HCT116 (cell line): ENCODE data around the gene HNRNPK. TPM values are rescaled to one million over a fixed set of nuclear protein-coding genes. Genes with fewer than 3 reads are reported as not detected.
"Not testable (repeated sequence)": the region's sequence is repeated elsewhere in the genome, so short reads cannot be mapped to it uniquely, and the experiment has no call there.

ENCODE experiments used
- ATAC-seq: fragments of 200-7000 bp; cut with Tn5 transposase; 2 replicates; pipeline ENCODE4 v1.9.1; 2020; ENCODE audit warnings: mild to moderate bottlenecking, moderate library complexity
- BruUV-seq: library from RNA; stranded (reverse); fragments of 400-500 nt; replicated peaks from 2 replicates; lab custom pipeline; 2021; lab: Mats Ljungman, UMichigan
- CTCF ChIA-PET: fragments of 300-600 bp; sonication (Branson Sonifier 250); formaldehyde crosslinking; loops from one replicate; lab custom pipeline; 2021; ENCODE audit warnings: antibody characterized with exemption; lab: Charles Lee
- POLR2A ChIA-PET: fragments of 300-600, 350-600 bp; sonication (Branson Sonifier 250); formaldehyde crosslinking; loops from one replicate; lab custom pipeline; 2021; ENCODE audit warnings: antibody characterized with exemption; lab: Charles Lee
- RAD21 ChIA-PET, 2 experiments: fragments of 300-600 bp; sonication (Branson Sonifier 250); formaldehyde crosslinking; loops; one replicate each; lab custom pipeline; 2023; ENCODE audit warnings: low total read pairs in 2 of 2; ENCODE audit not compliant: uncharacterized antibody in 2 of 2, unreplicated experiment in 2 of 2, low non-redundant PET in 1 of 2; lab: Charles Lee
- DNase-seq: peaks from one replicate; pipeline ENCODE4 v3.0.0-alpha.2; 2010; ENCODE audit warnings: low read depth, low spot score
- H2AFZ ChIP-seq: fragments of 200-600 bp; shearing (Covaris generic), sonication (generic); 2 replicates; pipeline ENCODE4 v1.6.1; 2017; ENCODE audit warnings: low read depth, mixed run types, mixed read lengths, antibody characterized with exemption, low read length; ENCODE audit not compliant: poor library complexity, severe bottlenecking
- H3K27ac ChIP-seq: 2 replicates; pipeline ENCODE4 v1.5.1; 2012; ENCODE audit warnings: low read depth, low read length
- H3K27me3 ChIP-seq: fragments of 200-600 bp; sonication (generic); 2 replicates; pipeline ENCODE4 v1.6.1; 2016; ENCODE audit warnings: mixed run types, low read length, mixed read lengths; ENCODE audit not compliant: insufficient read depth
- H3K36me3 ChIP-seq, 2 experiments: fragments of 200-500 bp in 1 of 2; fragments of 200-600 bp in 1 of 2; sonication (Bioruptor generic) in 1 of 2; sonication (generic) in 1 of 2; 2 replicates each; pipeline versions ENCODE4 v1.5.1 to v1.6.1; 2014 to 2016; ENCODE audit warnings: low read length in 2 of 2, inconsistent platforms in 1 of 2, mixed read lengths in 1 of 2, mixed run types in 1 of 2; ENCODE audit not compliant: insufficient read depth in 2 of 2, control insufficient read depth in 1 of 2
- H3K4me1 ChIP-seq, 2 experiments: fragments of 200-600 bp in 1 of 2; sonication (generic) in 1 of 2; 2 replicates each; pipeline versions ENCODE4 v1.5.1 to v1.6.1; 2012 to 2017; ENCODE audit warnings: low read length in 2 of 2, inconsistent platforms in 1 of 2, mild to moderate bottlenecking in 1 of 2, mixed read lengths in 1 of 2, mixed run types in 1 of 2, moderate library complexity in 1 of 2; ENCODE audit not compliant: insufficient read depth in 2 of 2, control insufficient read depth in 1 of 2
- H3K4me2 ChIP-seq: fragments of 200-600 bp; sonication (generic); 2 replicates; pipeline ENCODE4 v1.6.1; 2017; ENCODE audit warnings: mixed run types, low read length, mixed read lengths
- H3K4me3 ChIP-seq, 2 experiments: fragments of 200-600 bp in 1 of 2; sonication (generic) in 1 of 2; replicated peaks in 1 of 2; 2 replicates each; pipeline ENCODE4 v1.5.1; 2011 to 2016; ENCODE audit warnings: low read length in 2 of 2, control low read depth in 1 of 2, low read depth in 1 of 2, mild to moderate bottlenecking in 1 of 2, mixed read lengths in 1 of 2, mixed run types in 1 of 2
- H3K79me2 ChIP-seq: fragments of 200-600 bp; sonication (generic); 2 replicates; pipeline ENCODE4 v1.6.1; 2017; ENCODE audit warnings: mild to moderate bottlenecking, mixed run types, low read length, moderate library complexity, mixed read lengths; ENCODE audit not compliant: insufficient read depth
- H3K9ac ChIP-seq: fragments of 200-600 bp; sonication (generic); 2 replicates; pipeline ENCODE4 v1.6.1; 2016; ENCODE audit warnings: low read length, mixed read lengths
- H3K9me2 ChIP-seq: fragments of 200-600 bp; sonication (generic), shearing (Covaris generic); 2 replicates; pipeline ENCODE4 v1.6.1; 2017; ENCODE audit warnings: mixed run types, mild to moderate bottlenecking, moderate library complexity; ENCODE audit not compliant: insufficient read depth
- H3K9me3 ChIP-seq, 2 experiments: fragments of 200-500 bp in 1 of 2; fragments of 200-600 bp in 1 of 2; sonication (Bioruptor generic) in 1 of 2; sonication (generic) in 1 of 2; 2 replicates each; pipeline ENCODE4 v1.6.1; 2014 to 2017; ENCODE audit warnings: low read length in 2 of 2, mixed read lengths in 2 of 2, inconsistent platforms in 1 of 2, low read depth in 1 of 2, mild to moderate bottlenecking in 1 of 2, mixed run types in 1 of 2, moderate library complexity in 1 of 2; ENCODE audit not compliant: control insufficient read depth in 1 of 2, insufficient read depth in 1 of 2
- H4K20me1 ChIP-seq: fragments of 200-600 bp; sonication (generic), shearing (Covaris generic); 2 replicates; pipeline ENCODE4 v1.6.1; 2017; ENCODE audit warnings: mixed run types, mild to moderate bottlenecking, moderate library complexity; ENCODE audit not compliant: insufficient read depth
- CEBPB ChIP-seq: IDR thresholded peaks from 2 replicates; pipeline ENCODE4 v1.6.1; 2012; ENCODE audit warnings: low read depth
- ELF1 ChIP-seq: IDR thresholded peaks from 2 replicates; pipeline ENCODE4 v1.6.1; 2012; ENCODE audit warnings: low read depth, borderline replicate concordance
- EZH2phosphoT487 ChIP-seq: fragments of 200-600 bp; IDR thresholded peaks from 2 replicates; pipeline ENCODE4 v1.6.1; 2018; ENCODE audit warnings: antibody characterized with exemption, borderline replicate concordance
- POLR2A ChIP-seq: IDR thresholded peaks from 2 replicates; pipeline ENCODE4 v1.7.0; 2011; ENCODE audit warnings: borderline replicate concordance; ENCODE audit not compliant: insufficient read depth, insufficient read length; ENCODE audit errors: extremely low read depth
- SIN3A ChIP-seq: IDR thresholded peaks from 2 replicates; pipeline ENCODE4 v1.6.1; 2012; ENCODE audit warnings: low read depth
- TCF7L2 ChIP-seq: IDR thresholded peaks from 2 replicates; pipeline ENCODE4 v1.7.0; 2011; ENCODE audit warnings: borderline replicate concordance, inconsistent platforms; ENCODE audit not compliant: insufficient read depth, insufficient read length; ENCODE audit errors: extremely low read depth
- YY1 ChIP-seq: IDR thresholded peaks from 2 replicates; pipeline ENCODE4 v1.6.1; 2011; ENCODE audit warnings: low read length, low read depth, moderate library complexity, mild to moderate bottlenecking; ENCODE audit not compliant: insufficient replicate concordance; ENCODE audit errors: extremely low read depth
- intact Hi-C: fragments of 100-400 bp; cut with micrococcal nuclease; formaldehyde crosslinking; loops from 2 replicates; pipeline ENCODE4 v1.10.0; 2022
- total RNA-seq: library from RNA; stranded (reverse); gene quantifications from one replicate; pipeline ENCODE4 v1.2.1, GENCODE V29; 2021; ENCODE audit not compliant: unreplicated experiment
- TF ChIP-seq, protein P1 (sequence below): IDR thresholded peaks from 2 replicates; pipeline ENCODE4 v1.6.1; 2012
- TF ChIP-seq, protein P2 (sequence below): IDR thresholded peaks from 2 replicates; pipeline ENCODE4 v1.6.1; 2012; ENCODE audit warnings: low read depth

Gene HNRNPK
- total RNA-seq, 1 experiment from 2014 or later, result 624 TPM

DNA sequence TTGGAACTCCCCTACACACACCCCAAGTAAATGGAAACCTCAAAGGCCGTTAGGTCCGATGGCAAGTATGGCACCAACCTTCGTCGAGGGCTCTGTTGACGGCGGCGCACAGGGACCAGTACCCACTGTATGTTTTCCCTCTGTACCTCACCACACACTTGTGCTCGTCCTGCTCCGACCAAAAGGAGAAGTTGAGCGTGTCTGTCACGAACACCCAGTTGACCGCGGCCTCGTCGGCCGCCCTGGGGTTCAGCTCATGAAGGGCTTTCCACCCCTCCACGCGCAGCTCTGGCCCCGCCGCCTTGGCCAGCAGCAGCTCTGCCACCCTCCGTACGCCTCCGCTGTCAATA, 24.0 kb downstream of the HNRNPK start:
- Histone ChIP-seq H3K27me3 (no peaks in the 10 kb centered on the region), H3K9ac (no peak overlapping the region), H3K4me1 (no peaks in the 10 kb centered on the region), H3K36me3 (no peaks in the 10 kb centered on the region), H3K4me3 (no peak overlapping the region), H3K4me2 (no peak overlapping the region), H3K27ac (no peak overlapping the region), H3K79me2 (no peaks in the 10 kb centered on the region), H3K9me2 (no peaks in the 10 kb centered on the region), H2AFZ (no peak overlapping the region), H4K20me1 (no peaks in the 10 kb centered on the region), H3K9me3 (no peaks in the 10 kb centered on the region)
- CTCF ChIA-PET, result no interaction called here
- intact Hi-C loops, result no loop called here
- no peak for TF ChIP-seq EZH2phosphoT487
- no peak for TF ChIP-seq TCF7L2
- no peak for TF ChIP-seq CEBPB
- no peak for TF ChIP-seq POLR2A
- TF ChIP-seq, protein P1, sequence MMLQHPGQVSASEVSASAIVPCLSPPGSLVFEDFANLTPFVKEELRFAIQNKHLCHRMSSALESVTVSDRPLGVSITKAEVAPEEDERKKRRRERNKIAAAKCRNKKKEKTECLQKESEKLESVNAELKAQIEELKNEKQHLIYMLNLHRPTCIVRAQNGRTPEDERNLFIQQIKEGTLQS, result no peak
- TF ChIP-seq, protein P2, sequence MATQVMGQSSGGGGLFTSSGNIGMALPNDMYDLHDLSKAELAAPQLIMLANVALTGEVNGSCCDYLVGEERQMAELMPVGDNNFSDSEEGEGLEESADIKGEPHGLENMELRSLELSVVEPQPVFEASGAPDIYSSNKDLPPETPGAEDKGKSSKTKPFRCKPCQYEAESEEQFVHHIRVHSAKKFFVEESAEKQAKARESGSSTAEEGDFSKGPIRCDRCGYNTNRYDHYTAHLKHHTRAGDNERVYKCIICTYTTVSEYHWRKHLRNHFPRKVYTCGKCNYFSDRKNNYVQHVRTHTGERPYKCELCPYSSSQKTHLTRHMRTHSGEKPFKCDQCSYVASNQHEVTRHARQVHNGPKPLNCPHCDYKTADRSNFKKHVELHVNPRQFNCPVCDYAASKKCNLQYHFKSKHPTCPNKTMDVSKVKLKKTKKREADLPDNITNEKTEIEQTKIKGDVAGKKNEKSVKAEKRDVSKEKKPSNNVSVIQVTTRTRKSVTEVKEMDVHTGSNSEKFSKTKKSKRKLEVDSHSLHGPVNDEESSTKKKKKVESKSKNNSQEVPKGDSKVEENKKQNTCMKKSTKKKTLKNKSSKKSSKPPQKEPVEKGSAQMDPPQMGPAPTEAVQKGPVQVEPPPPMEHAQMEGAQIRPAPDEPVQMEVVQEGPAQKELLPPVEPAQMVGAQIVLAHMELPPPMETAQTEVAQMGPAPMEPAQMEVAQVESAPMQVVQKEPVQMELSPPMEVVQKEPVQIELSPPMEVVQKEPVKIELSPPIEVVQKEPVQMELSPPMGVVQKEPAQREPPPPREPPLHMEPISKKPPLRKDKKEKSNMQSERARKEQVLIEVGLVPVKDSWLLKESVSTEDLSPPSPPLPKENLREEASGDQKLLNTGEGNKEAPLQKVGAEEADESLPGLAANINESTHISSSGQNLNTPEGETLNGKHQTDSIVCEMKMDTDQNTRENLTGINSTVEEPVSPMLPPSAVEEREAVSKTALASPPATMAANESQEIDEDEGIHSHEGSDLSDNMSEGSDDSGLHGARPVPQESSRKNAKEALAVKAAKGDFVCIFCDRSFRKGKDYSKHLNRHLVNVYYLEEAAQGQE, result no peak
- no peak for TF ChIP-seq YY1
- TF ChIP-seq SIN3A, result no peak
- TF ChIP-seq ELF1, result no peak
- no peak for DNase-seq
- BruUV-seq, result no TSS peak
- no peak for ATAC-seq
- POLR2A ChIA-PET, result no interaction called here
- RAD21 ChIA-PET, result no interaction called here

- H3K4me1 ChIP-seq, H2AFZ ChIP-seq, H3K9ac ChIP-seq, H3K27me3 ChIP-seq, H3K9me2 ChIP-seq, H3K4me3 ChIP-seq, DNase-seq, intact Hi-C loops, H4K20me1 ChIP-seq, H3K79me2 ChIP-seq, H3K36me3 ChIP-seq, H3K27ac ChIP-seq, RAD21 ChIA-PET, POLR2A ChIA-PET, ATAC-seq, H3K9me3 ChIP-seq, H3K4me2 ChIP-seq, BruUV-seq, CTCF ChIA-PET: not testable (repeated sequence)
Measured at GRCh38 chr9:83948096-83948495, 31.9 kb downstream of the HNRNPK start.
